Hepatocyte (in vitro differentiated cells): ENCODE results near the gene NRARP. TPM values are rescaled to one million over a fixed set of nuclear protein-coding genes. Genes with fewer than 3 reads are reported as not detected.
A peak's percentile ranks its signal among the peaks of the same experiment; 100 is the strongest.

Source experiments
- DNase-seq: peaks from one replicate; pipeline ENCODE4 v3.0.0-alpha.2; 2016; ENCODE audit warnings: low spot score
- H2AFZ ChIP-seq: fragments of 200-600 bp; sonication (generic); 2 replicates; pipeline ENCODE4 v1.6.0; 2016; ENCODE audit warnings: antibody characterized with exemption, mild to moderate bottlenecking
- H3K27ac ChIP-seq: fragments of 200-600 bp; sonication (generic); 2 replicates; pipeline ENCODE4 v1.5.1; 2016; ENCODE audit warnings: mild to moderate bottlenecking
- H3K27me3 ChIP-seq: fragments of 200-600 bp; sonication (generic); 2 replicates; pipeline ENCODE4 v1.6.1; 2016
- H3K36me3 ChIP-seq: fragments of 200-600 bp; sonication (generic); replicated peaks from 2 replicates; pipeline ENCODE4 v1.5.1; 2016; ENCODE audit warnings: low read depth; ENCODE audit not compliant: insufficient read depth
- H3K4me1 ChIP-seq: fragments of 200-600 bp; sonication (generic); 2 replicates; pipeline ENCODE4 v1.5.1; 2016; ENCODE audit warnings: mild to moderate bottlenecking, moderate library complexity; ENCODE audit not compliant: insufficient read depth
- H3K4me2 ChIP-seq: fragments of 200-600 bp; sonication (generic); 2 replicates; pipeline ENCODE4 v1.6.0; 2016
- H3K4me3 ChIP-seq: fragments of 200-600 bp; sonication (generic); 2 replicates; pipeline ENCODE4 v1.5.1; 2016; ENCODE audit warnings: mild to moderate bottlenecking
- H3K79me2 ChIP-seq: fragments of 200-600 bp; sonication (generic); 2 replicates; pipeline ENCODE4 v1.6.0; 2017; ENCODE audit warnings: mild to moderate bottlenecking
- H3K9me2 ChIP-seq: fragments of 200-600 bp; sonication (generic); replicated peaks from 2 replicates; pipeline ENCODE4 v1.6.0; 2017; ENCODE audit warnings: mild to moderate bottlenecking; ENCODE audit not compliant: insufficient read depth
- H3K9me3 ChIP-seq: fragments of 200-600 bp; sonication (generic); 2 replicates; pipeline ENCODE4 v1.5.1; 2016; ENCODE audit warnings: low read depth, mild to moderate bottlenecking
- H4K20me1 ChIP-seq: fragments of 200-600 bp; sonication (generic); 2 replicates; pipeline ENCODE4 v1.6.0; 2016; ENCODE audit warnings: mild to moderate bottlenecking; ENCODE audit not compliant: insufficient read depth, poor library complexity, severe bottlenecking
- EZH2 ChIP-seq: fragments of 200-600 bp; sonication (generic); IDR thresholded peaks from 2 replicates; pipeline ENCODE4 v1.6.1; 2016; ENCODE audit warnings: antibody characterized with exemption, mild to moderate bottlenecking, borderline replicate concordance
- EZH2phosphoT487 ChIP-seq: fragments of 200-600 bp; sonication (generic); IDR thresholded peaks from one replicate; pipeline ENCODE4 v1.6.1; 2018; ENCODE audit warnings: antibody characterized with exemption, mild to moderate bottlenecking, low read depth, moderate library complexity; ENCODE audit not compliant: unreplicated experiment, severe bottlenecking
- WGBS: methylation state at CpG from one replicate; pipeline ENCODE4 v1.1.6; 2016; ENCODE audit warnings: low lambda C conversion rate; ENCODE audit errors: missing lambda C conversion rate; 5-methylcytosine and 5-hydroxymethylcytosine counted together
- polyA plus RNA-seq: library from polyadenylated mRNA; unstranded; fragments of >200 nt; fragmentation: Nextera tagmentation; extraction: Ambion mirVana; gene quantifications from 2 replicates; pipeline ENCODE4 v1.2.1, GENCODE V29; 2016
- total RNA-seq: library from RNA; depleted of rRNA; stranded (reverse); fragments of >200 nt; gene quantifications from 2 replicates; pipeline ENCODE4 v1.2.3, GENCODE V29; 2014
- TF ChIP-seq, protein P1 (sequence below): fragments of 200-600 bp; sonication (generic); IDR thresholded peaks from 2 replicates; pipeline ENCODE4 v1.5.1; 2016; ENCODE audit warnings: antibody characterized with exemption, mild to moderate bottlenecking; ENCODE audit not compliant: poor library complexity

NRARP gene
- total and polyA plus RNA-seq, 2 experiments from 2014 or later, result 5.3 to 18.7 TPM

DNA sequence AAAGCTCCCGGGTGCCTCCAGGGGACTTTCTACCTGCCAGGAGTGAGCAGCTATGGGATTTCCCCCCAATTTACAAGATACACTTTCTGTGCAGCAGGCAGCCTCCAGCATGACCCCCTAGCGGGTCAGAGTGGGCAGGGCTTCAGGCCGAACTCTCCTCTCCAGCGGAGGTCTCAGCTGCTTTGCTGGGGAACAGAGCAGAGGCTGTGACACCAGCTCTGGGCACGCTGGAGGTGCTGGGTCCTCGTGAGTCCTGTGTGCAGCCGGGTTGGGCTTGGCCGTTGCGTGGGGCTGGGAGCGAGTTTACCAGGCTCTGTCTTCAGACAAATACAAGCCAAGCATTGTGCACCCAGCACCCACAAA is 2.9 kb downstream of the NRARP start:
- Histone ChIP-seq H3K36me3 (no peaks in the 10 kb centered on the region), H3K79me2 (peaks cover 9% of the 10 kb centered on the region), H3K4me2 (peak overlapping the region; percentile 90), H4K20me1 (peaks cover 3% of the 10 kb centered on the region), H3K4me1 (peaks cover 62% of the 10 kb centered on the region), H3K9me3 (no peaks in the 10 kb centered on the region), H2AFZ (no peak overlapping the region), H3K27me3 (no peaks in the 10 kb centered on the region), H3K4me3 (no peak overlapping the region), H3K27ac (no peak overlapping the region), H3K9me2 (no peaks in the 10 kb centered on the region)
- DNase-seq, result no peak
- WGBS, result 47% methylated on average over 10 of the region's 10 CpGs
- no peak for TF ChIP-seq EZH2
- TF ChIP-seq, protein P1, sequence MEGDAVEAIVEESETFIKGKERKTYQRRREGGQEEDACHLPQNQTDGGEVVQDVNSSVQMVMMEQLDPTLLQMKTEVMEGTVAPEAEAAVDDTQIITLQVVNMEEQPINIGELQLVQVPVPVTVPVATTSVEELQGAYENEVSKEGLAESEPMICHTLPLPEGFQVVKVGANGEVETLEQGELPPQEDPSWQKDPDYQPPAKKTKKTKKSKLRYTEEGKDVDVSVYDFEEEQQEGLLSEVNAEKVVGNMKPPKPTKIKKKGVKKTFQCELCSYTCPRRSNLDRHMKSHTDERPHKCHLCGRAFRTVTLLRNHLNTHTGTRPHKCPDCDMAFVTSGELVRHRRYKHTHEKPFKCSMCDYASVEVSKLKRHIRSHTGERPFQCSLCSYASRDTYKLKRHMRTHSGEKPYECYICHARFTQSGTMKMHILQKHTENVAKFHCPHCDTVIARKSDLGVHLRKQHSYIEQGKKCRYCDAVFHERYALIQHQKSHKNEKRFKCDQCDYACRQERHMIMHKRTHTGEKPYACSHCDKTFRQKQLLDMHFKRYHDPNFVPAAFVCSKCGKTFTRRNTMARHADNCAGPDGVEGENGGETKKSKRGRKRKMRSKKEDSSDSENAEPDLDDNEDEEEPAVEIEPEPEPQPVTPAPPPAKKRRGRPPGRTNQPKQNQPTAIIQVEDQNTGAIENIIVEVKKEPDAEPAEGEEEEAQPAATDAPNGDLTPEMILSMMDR, result no peak
- no peak for TF ChIP-seq EZH2phosphoT487

GRCh38 chr9:137298401-137299202 is 3.5 kb downstream of the NRARP start:
- TF ChIP-seq, protein P1, result no peak
- TF ChIP-seq EZH2phosphoT487 (no peak), EZH2 (no peak)
- Histone ChIP-seq H3K27me3 (no peaks in the 10 kb centered on the region), H3K9me3 (no peaks in the 10 kb centered on the region), H3K27ac (peak overlapping the region; percentile 20), H4K20me1 (peaks cover 3% of the 10 kb centered on the region), H3K4me2 (peak overlapping the region; percentile 90), H2AFZ (no peak overlapping the region), H3K79me2 (peaks cover 9% of the 10 kb centered on the region), H3K9me2 (no peaks in the 10 kb centered on the region), H3K4me1 (peaks cover 62% of the 10 kb centered on the region), H3K36me3 (no peaks in the 10 kb centered on the region), H3K4me3 (no peak overlapping the region)
- no peak for DNase-seq
- 61% methylated on average over 24 of the region's 24 CpGs for WGBS

- Histone ChIP-seq H3K9me2 (no peaks in the 10 kb centered on the region), H3K27me3 (no peaks in the 10 kb centered on the region)
- WGBS, result 56% methylated on average over 7 of the region's 7 CpGs
These were observed 4.1 kb downstream of the NRARP start for GRCh38 chr9:137297966-137298365.

More at GRCh38 chr9:137297966-137298365, 4.1 kb downstream of the NRARP start:
- H4K20me1 ChIP-seq, result peaks cover 3% of the 10 kb centered on the region
- H3K4me1 ChIP-seq, result peaks cover 61% of the 10 kb centered on the region
- no peak for DNase-seq
- no peak overlapping the region for H3K4me3 ChIP-seq
- H3K4me2 ChIP-seq, result no peak overlapping the region
- H3K27ac ChIP-seq, result peak overlapping the region; percentile 20
- H3K9me3 ChIP-seq, result no peaks in the 10 kb centered on the region
- TF ChIP-seq EZH2 (no peak), EZH2phosphoT487 (no peak)
- TF ChIP-seq, protein P1, result no peak
- no peaks in the 10 kb centered on the region for H3K36me3 ChIP-seq
- peaks cover 9% of the 10 kb centered on the region for H3K79me2 ChIP-seq
- H2AFZ ChIP-seq, result no peak overlapping the region
